Activated CD8-positive, alpha-beta memory T cell treated with anti-CD3 and anti-CD28 coated beads, Interleukin-2, amount 10 ng/mL, durations not matched to agents 7 days and 5 days (primary cell): Measurements from ENCODE around the gene CADM3. TPM values are rescaled to one million over a fixed set of nuclear protein-coding genes. Genes with fewer than 3 reads are reported as not detected.

Experiments
- ATAC-seq: fragments of 150-1000 bp; cut with Tn5 transposase; one replicate; pipeline ENCODE4 v1.10.0; 2021; ENCODE audit warnings: moderate library complexity
- CTCF ChIA-PET: fragments of 350-600 bp; sonication (Branson Sonifier 250); formaldehyde crosslinking; loops from one replicate; lab custom pipeline; 2021; ENCODE audit warnings: antibody characterized with exemption; lab: Charles Lee
- DNase-seq: peaks from one replicate; pipeline ENCODE4 v3.0.0-alpha.2; 2020
- H3K27ac Mint-ChIP-seq: one replicate; pipeline ENCODE4 v1.8.0; 2021; ENCODE audit warnings: mild to moderate bottlenecking, mixed read lengths
- H3K27me3 Mint-ChIP-seq: one replicate; pipeline ENCODE4 v1.8.0; 2021; ENCODE audit warnings: mixed read lengths
- H3K36me3 Mint-ChIP-seq: one replicate; pipeline ENCODE4 v1.8.0; 2021; ENCODE audit warnings: mild to moderate bottlenecking, mixed read lengths
- H3K4me1 Mint-ChIP-seq: one replicate; pipeline ENCODE4 v1.8.0; 2021; ENCODE audit warnings: mixed read lengths
- H3K4me3 Mint-ChIP-seq: one replicate; pipeline ENCODE4 v1.8.0; 2021; ENCODE audit warnings: mild to moderate bottlenecking, moderate library complexity, mixed read lengths
- H3K9me3 Mint-ChIP-seq: one replicate; pipeline ENCODE4 v1.8.0; 2022; ENCODE audit warnings: low read depth, mixed read lengths
- total RNA-seq, 2 experiments: library from RNA; stranded (reverse); gene quantifications; one replicate each; pipeline ENCODE4 v1.2.3, GENCODE V29; 2021

Gene CADM3
- not detected for total RNA-seq

DNA sequence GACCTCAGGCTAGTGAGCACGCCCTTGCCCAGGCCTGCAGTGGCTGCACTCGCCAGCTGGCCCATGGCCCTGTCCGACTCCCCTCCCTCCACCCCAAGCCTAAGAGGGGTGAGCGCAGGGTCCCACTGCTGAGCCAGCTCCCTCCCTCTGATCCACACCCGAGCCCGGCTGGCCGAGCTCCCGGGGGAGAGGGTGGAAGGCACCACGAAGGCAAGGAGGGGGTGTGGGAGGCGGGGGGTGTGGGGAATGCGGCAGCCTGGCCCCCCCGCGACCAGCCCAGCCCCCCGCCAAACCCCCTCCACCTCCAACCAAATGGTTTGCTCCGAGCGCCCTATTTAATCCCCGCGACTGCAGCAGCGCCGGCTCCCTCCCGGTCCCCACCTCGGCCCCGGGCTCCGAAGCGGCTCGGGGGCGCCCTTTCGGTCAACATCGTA, at the start of gene CADM3:
Gene CADM3 (plus strand): TSS at position 362 of the 434 bp plus-strand sequence. CDS start 151 bp downstream, outside the sequence.
- H3K4me1 Mint-ChIP-seq: peaks cover 1% of the 10 kb centered on the region
- no peaks in the 10 kb centered on the region for H3K36me3 Mint-ChIP-seq
- H3K27ac Mint-ChIP-seq: no peak within 1 kb of the TSS
- CTCF ChIA-PET: no interaction called here
- H3K27me3 Mint-ChIP-seq: peaks cover 73% of the 10 kb centered on the region
- no peaks in the 10 kb centered on the region for H3K9me3 Mint-ChIP-seq
- no peak within 1 kb of the TSS for H3K4me3 Mint-ChIP-seq
- DNase-seq: no peak
- ATAC-seq: no peak

DNA sequence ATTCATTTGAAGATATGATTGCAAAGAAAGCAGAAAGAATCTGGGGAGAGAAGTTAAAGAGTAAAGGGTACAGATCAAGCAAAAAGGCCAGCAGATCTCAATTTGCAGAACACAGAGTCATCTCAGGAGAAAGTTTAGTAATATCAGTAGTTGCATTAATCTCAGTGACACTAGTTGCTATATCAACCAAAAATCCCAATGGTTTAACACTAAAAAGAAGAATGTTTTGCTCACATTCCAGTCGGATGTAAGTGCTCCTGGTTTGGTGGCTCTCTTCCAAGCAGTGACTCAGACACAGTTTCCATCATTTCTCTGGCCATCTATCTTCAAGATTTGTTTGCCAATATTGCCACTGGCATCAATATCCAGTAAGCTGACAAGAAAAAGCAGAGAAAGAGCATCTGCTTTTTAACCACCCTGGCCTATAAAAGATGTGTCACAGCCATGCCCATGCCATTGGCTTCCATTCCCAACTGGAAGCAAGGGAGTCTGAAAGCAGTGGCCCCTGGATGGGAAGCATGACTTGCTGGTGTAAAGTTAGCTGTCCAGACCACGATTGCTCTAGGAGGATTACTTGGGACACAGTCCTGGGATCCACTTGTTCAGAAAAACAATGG, 49.3 kb upstream of the CADM3 start:
- Mint-ChIP-seq H3K4me3 (no peak overlapping the region), H3K27ac (no peak overlapping the region), H3K36me3 (no peaks in the 10 kb centered on the region), H3K27me3 (peaks cover 56% of the 10 kb centered on the region), H3K4me1 (peaks cover 14% of the 10 kb centered on the region), H3K9me3 (no peaks in the 10 kb centered on the region)
- CTCF ChIA-PET: interaction anchor here (1.6 to 2.0 kb wide), 2 partner anchors 10 to 11 kb away, joined by 6 to 8 read pairs; no protein-coding TSS in a partner anchor
- ATAC-seq (no peak), DNase-seq (no peak)

GRCh38 chr1:159123587-159123986, 47.8 kb upstream of the CADM3 start:
- ATAC-seq: no peak
- H3K36me3 Mint-ChIP-seq: no peaks in the 10 kb centered on the region
- peaks cover 51% of the 10 kb centered on the region for H3K27me3 Mint-ChIP-seq
- H3K9me3 Mint-ChIP-seq: no peaks in the 10 kb centered on the region
- H3K27ac Mint-ChIP-seq: no peak overlapping the region
- CTCF ChIA-PET: interaction anchor here (1.6 kb wide), 1 partner anchor 9 kb away, joined by 6 read pairs; no protein-coding TSS in a partner anchor
- peaks cover 14% of the 10 kb centered on the region for H3K4me1 Mint-ChIP-seq
- H3K4me3 Mint-ChIP-seq: no peak overlapping the region
- no peak for DNase-seq

DNA sequence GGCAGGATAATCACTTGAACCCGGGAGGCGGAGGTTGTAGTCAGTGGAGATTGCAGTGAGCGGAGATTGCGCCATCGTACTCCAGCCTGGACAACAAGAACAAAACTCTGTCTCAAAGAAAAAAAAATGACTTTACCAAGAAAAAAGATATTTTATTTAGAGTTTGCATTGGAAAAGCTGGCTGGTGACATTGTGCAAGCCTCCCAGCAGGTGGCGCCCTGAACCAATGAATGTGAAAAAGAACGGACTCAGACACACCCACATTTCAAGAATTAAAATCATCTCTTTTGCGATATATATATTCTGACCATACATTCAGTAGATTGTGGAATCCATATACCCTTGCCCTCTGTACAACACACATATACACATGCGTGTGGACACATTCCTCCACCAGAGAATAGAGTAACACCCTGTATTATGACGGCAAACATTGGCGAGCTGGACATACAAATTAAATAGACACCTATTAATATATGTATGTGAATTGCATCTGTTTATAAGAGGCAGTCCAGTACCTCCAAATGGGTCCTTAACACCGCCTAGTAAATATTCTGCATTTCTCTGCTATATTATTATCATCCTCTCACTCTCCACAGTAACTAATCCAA, 39.0 kb upstream of the CADM3 start:
- CTCF ChIA-PET: interaction anchor here (0.9 to 7.7 kb wide), 16 partner anchors 9 to 871 kb away, joined by 3 to 99 read pairs (median 5); no protein-coding TSS in a partner anchor
- no peaks in the 10 kb centered on the region for H3K4me1 Mint-ChIP-seq
- H3K4me3 Mint-ChIP-seq: no peak overlapping the region
- ATAC-seq: no peak
- H3K36me3 Mint-ChIP-seq: no peaks in the 10 kb centered on the region
- DNase-seq: peak; percentile 73
- no peak overlapping the region for H3K27ac Mint-ChIP-seq
- H3K9me3 Mint-ChIP-seq: no peaks in the 10 kb centered on the region
- H3K27me3 Mint-ChIP-seq: peaks cover 4% of the 10 kb centered on the region

DNA sequence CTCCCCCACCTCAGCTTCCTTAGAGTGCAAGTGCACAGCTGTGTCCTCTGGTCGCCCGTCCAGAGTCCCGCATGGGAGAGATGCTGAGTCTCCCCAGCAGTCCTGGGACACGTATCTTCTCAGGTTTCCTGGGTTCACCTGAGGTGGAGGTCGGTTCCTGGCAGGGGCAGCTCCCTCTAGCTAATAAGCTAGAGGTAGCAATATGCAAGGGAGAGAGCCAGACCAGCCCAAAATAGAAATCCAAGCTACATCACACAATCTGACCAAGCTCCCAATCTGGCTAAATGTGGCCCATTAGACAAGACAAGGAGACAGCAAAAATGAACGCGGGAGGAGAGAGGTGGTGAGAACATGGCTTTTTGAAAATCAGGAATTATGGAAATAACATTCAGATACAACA, 30.9 kb upstream of the CADM3 start:
- no peaks in the 10 kb centered on the region for H3K4me1 Mint-ChIP-seq
- no peak overlapping the region for H3K4me3 Mint-ChIP-seq
- CTCF ChIA-PET: interaction anchor here (1.1 kb wide), 1 partner anchor 68 kb away, joined by 3 read pairs; no protein-coding TSS in a partner anchor
- no peak overlapping the region for H3K27ac Mint-ChIP-seq
- no peaks in the 10 kb centered on the region for H3K9me3 Mint-ChIP-seq
- DNase-seq (no peak), ATAC-seq (no peak)
- H3K27me3 Mint-ChIP-seq: peaks cover 26% of the 10 kb centered on the region
- no peaks in the 10 kb centered on the region for H3K36me3 Mint-ChIP-seq

DNA sequence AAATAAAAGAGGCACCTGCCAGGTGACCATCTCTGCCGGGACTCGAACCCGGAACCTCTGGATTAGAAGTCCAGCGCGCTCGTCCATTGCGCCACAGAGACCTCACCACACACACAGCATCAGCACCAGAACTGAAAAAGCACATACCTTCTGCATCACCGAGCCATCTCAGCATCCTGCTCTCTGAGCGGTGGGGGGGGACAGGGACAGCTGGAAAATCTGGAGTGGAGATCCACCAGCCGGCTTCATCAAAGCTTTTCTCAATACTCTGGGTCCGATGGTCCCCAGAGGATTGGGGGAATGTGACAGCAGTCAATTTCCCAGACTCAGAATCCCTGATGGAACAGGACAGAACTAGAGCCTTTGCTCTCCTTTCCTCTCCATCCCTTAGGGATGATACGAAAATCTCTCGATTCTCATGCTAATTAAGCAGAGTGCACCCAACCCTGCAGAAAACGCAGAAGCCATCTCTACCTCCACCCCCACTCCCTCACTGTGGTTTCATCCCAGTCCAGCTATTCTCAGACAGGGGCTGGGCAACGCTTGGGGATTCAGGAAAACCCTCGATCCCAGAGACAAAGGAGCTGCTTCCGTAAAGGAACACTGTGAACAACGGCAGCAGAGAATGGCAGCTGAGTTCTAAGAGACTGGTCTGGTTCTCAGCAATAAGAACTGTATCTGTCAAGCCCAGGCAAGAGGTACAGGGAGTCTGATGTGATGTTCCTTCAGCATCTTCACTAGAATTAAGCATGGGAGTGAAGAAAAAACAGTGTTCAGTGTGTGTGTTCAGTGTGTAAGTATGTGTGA, 29.6 kb upstream of the CADM3 start:
- Mint-ChIP-seq H3K27ac (no peak overlapping the region), H3K4me3 (no peak overlapping the region), H3K36me3 (no peaks in the 10 kb centered on the region), H3K9me3 (no peaks in the 10 kb centered on the region), H3K27me3 (peaks cover 26% of the 10 kb centered on the region), H3K4me1 (no peaks in the 10 kb centered on the region)
- ATAC-seq (no peak), DNase-seq (no peak)
- CTCF ChIA-PET: interaction anchor here (1.3 kb wide), 1 partner anchor 9 kb away, joined by 3 read pairs; no protein-coding TSS in a partner anchor

- CTCF ChIA-PET: interaction anchor here (1.3 kb wide), 1 partner anchor 9 kb away, joined by 3 read pairs; no protein-coding TSS in a partner anchor
- Mint-ChIP-seq H3K27ac (no peak overlapping the region), H3K9me3 (no peaks in the 10 kb centered on the region), H3K4me1 (no peaks in the 10 kb centered on the region), H3K27me3 (peaks cover 22% of the 10 kb centered on the region), H3K4me3 (no peak overlapping the region), H3K36me3 (no peaks in the 10 kb centered on the region)
- no peak for DNase-seq
- no peak for ATAC-seq
Observed at GRCh38 chr1:159142391-159142663, 29.1 kb upstream of the CADM3 start.

DNA sequence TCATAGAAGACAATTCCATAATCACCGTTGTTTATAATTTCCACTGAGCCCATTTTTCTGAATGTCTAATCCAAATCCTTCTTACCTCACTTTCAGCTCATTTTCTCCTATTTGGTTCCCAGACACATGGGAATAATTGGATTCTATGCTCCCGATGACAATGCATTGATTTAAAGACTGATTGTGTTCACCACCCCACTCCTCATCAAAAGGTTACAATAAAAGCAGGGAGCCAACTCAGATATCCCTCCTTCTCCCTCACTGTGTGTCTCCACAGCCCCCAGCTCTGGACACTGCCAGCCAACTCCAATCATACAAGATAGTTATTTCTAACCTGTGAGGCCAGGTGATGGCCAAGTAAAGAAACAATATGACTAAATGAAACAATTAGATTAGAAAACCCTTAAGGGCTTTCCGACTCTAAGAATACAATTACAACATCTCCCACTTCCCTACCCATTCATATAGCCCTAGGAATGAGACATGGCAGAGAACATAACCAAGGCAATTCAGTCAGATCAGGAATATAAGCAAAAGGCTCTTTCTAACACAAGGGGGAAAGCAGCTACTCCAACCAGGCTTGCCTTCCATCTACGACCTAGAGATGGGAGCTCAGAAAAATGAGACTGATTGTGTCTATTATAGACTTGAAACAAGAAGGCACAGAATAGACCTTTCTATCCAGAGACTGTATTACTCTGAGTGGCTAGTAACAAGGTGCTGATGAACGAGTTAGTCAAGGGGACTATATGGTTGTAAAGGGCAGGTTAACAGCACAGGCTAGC, 28.5 kb upstream of the CADM3 start:
- CTCF ChIA-PET: interaction anchor here (1.3 kb wide), 1 partner anchor 10 kb away, joined by 3 read pairs; no protein-coding TSS in a partner anchor
- H3K4me3 Mint-ChIP-seq: no peak overlapping the region
- no peaks in the 10 kb centered on the region for H3K9me3 Mint-ChIP-seq
- no peaks in the 10 kb centered on the region for H3K4me1 Mint-ChIP-seq
- no peak for ATAC-seq
- H3K36me3 Mint-ChIP-seq: no peaks in the 10 kb centered on the region
- no peak overlapping the region for H3K27ac Mint-ChIP-seq
- H3K27me3 Mint-ChIP-seq: peaks cover 21% of the 10 kb centered on the region
- no peak for DNase-seq

DNA sequence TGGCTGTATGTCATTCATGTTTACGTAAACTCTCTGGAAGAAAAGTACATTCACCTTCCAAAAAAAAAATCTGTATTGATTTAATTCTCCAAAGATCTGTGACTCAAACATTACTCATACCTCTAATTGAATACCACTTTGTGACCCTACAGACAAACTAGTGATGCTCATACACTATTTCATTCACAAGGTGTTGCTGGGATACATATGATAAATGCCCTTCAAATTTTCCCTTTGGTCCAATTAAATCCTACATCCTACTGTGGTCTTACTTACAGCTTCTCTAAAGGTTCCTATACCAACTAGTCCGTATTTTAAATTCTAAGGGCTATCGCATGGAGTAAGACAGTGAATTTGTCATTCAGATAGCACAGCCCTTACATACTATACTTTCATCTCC, 26.8 kb upstream of the CADM3 start:
- no peak for DNase-seq
- Mint-ChIP-seq H3K4me3 (no peak overlapping the region), H3K36me3 (no peaks in the 10 kb centered on the region), H3K4me1 (no peaks in the 10 kb centered on the region), H3K9me3 (no peaks in the 10 kb centered on the region), H3K27me3 (peaks cover 19% of the 10 kb centered on the region), H3K27ac (no peak overlapping the region)
- no peak for ATAC-seq
- CTCF ChIA-PET: no interaction called here

DNA sequence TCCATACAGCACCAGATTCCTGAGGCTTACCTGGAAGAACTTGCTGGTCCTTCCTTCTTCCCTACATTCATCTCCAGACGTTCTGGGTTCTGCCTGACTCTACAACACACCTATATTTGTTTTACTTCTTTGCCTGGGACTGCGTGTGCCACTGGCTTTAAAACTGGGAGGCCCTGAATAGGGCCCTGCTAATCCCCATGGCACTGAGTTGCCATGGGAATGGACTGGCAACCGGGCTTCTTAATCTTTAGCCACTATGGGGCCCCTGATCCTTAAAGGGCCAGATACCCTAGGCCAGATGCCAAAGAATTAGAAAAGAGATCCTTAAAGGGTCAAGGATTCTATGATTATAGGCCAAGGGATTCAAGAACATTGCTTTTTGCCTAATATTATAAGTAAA, 24.4 kb upstream of the CADM3 start:
- Mint-ChIP-seq H3K4me3 (no peak overlapping the region), H3K27ac (no peak overlapping the region), H3K4me1 (no peaks in the 10 kb centered on the region), H3K9me3 (no peaks in the 10 kb centered on the region), H3K27me3 (peaks cover 29% of the 10 kb centered on the region), H3K36me3 (no peaks in the 10 kb centered on the region)
- DNase-seq (no peak), ATAC-seq (no peak)
- CTCF ChIA-PET: interaction anchor here (1.0 kb wide), 1 partner anchor 10 kb away, joined by 3 read pairs; no protein-coding TSS in a partner anchor

- CTCF ChIA-PET: interaction anchor here (0.6 to 1.2 kb wide), 2 partner anchors 19 to 31 kb away, joined by 3 read pairs; no protein-coding TSS in a partner anchor
- no peaks in the 10 kb centered on the region for H3K4me1 Mint-ChIP-seq
- H3K4me3 Mint-ChIP-seq: no peak overlapping the region
- no peaks in the 10 kb centered on the region for H3K36me3 Mint-ChIP-seq
- no peak for ATAC-seq
- no peak overlapping the region for H3K27ac Mint-ChIP-seq
- H3K27me3 Mint-ChIP-seq: peaks cover 54% of the 10 kb centered on the region
- DNase-seq: no peak
- H3K9me3 Mint-ChIP-seq: no peaks in the 10 kb centered on the region
Observed at GRCh38 chr1:159152031-159152430, 19.4 kb upstream of the CADM3 start.

DNA sequence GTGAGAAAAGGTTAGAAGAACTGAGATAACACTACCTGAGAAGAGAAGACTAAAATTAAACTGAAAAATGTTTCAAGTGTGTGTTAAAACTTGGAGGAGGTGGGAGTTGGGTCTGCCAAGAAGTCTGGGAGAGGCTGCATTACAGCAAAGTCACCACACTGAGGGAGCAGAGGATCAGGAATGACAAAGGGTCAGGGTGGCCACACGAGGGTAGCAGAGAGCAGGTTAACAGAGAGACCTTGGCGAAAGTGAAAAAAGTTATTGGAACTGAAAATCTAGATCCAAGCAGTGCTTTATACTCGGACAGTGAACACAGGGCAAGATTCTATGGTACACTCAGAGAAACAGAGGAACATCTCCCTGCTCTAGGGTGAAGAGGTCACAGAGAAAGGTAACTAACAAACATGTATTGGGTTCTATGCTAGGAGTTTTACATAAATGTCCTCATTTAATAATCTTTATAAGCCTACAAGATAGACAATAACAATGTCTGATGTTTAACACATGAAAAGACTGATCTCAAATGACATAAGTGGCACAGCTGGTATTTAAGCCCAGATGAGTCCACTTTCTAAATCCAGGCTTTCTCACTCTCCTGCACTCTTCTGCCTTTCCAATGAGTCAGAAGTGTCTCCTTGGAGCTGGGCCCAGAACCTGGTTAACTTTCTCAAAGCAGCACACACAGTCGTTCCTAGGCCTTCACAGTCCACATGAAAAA, 10.3 kb upstream of the CADM3 start:
- Mint-ChIP-seq H3K4me3 (no peak overlapping the region), H3K27me3 (peaks cover 57% of the 10 kb centered on the region), H3K36me3 (no peaks in the 10 kb centered on the region)

More for the DNA sequence above, 10.3 kb upstream of the CADM3 start:
- H3K27ac Mint-ChIP-seq: no peak overlapping the region
- CTCF ChIA-PET: interaction anchor here (0.9 to 3.0 kb wide), 7 partner anchors 29 to 86 kb away, joined by 3 to 30 read pairs (median 5); no protein-coding TSS in a partner anchor
- no peaks in the 10 kb centered on the region for H3K9me3 Mint-ChIP-seq
- ATAC-seq (peak; percentile 67), DNase-seq (peak; percentile 67)
- peaks cover 2% of the 10 kb centered on the region for H3K4me1 Mint-ChIP-seq
